Liver (tissue), 9 donors: ENCODE data around the gene LSMEM2. TPM values are rescaled to one million over a fixed set of nuclear protein-coding genes. Genes with fewer than 3 reads are reported as not detected.

ENCODE experiments used
- DNase-seq: peaks from one replicate; pipeline ENCODE4 v3.0.0-alpha.2; 2017; ENCODE audit warnings: low spot score
- H3K27ac ChIP-seq, 2 donors: one replicate each; pipeline ENCODE4 v1.7.0; 2013; ENCODE audit warnings: inconsistent platforms in 2 of 2, low read length in 2 of 2, control low read depth in 1 of 2, low read depth in 1 of 2, mild to moderate bottlenecking in 1 of 2
- H3K27me3 ChIP-seq, 4 donors: one replicate each; pipeline versions ENCODE4 v1.6.1 to v1.7.0; 2013; ENCODE audit warnings: low read length in 3 of 4, inconsistent platforms in 1 of 4, mild to moderate bottlenecking in 1 of 4, moderate library complexity in 1 of 4; ENCODE audit not compliant: control insufficient read depth in 4 of 4, insufficient read depth in 4 of 4
- H3K36me3 ChIP-seq, 4 donors: one replicate each; pipeline versions ENCODE4 v1.6.1 to v1.7.0; 2013; ENCODE audit warnings: low read length in 3 of 4, mild to moderate bottlenecking in 3 of 4, low read depth in 1 of 4, moderate library complexity in 1 of 4; ENCODE audit not compliant: control insufficient read depth in 4 of 4, insufficient read depth in 3 of 4
- H3K4me1 ChIP-seq, 4 donors: one replicate each; pipeline versions ENCODE4 v1.6.1 to v1.7.0; 2013; ENCODE audit warnings: low read length in 3 of 4, mild to moderate bottlenecking in 3 of 4, moderate library complexity in 1 of 4; ENCODE audit not compliant: control insufficient read depth in 4 of 4, insufficient read depth in 4 of 4
- H3K4me3 ChIP-seq, 3 donors: one replicate each; pipeline versions ENCODE4 v1.6.1 to v1.7.0; 2013; ENCODE audit warnings: low read length in 3 of 3, control low read depth in 1 of 3, low read depth in 1 of 3, mild to moderate bottlenecking in 1 of 3
- H3K9ac ChIP-seq, 2 donors: one replicate each; pipeline ENCODE4 v1.7.0; 2013; ENCODE audit warnings: low read length in 2 of 2, mild to moderate bottlenecking in 2 of 2, moderate library complexity in 2 of 2, control low read depth in 1 of 2, low read depth in 1 of 2
- H3K9me3 ChIP-seq, 4 donors: one replicate each; pipeline versions ENCODE4 v1.6.1 to v1.7.0; 2013; ENCODE audit warnings: low read length in 3 of 4; ENCODE audit not compliant: control insufficient read depth in 4 of 4
- ATF3 ChIP-seq: IDR thresholded peaks from 2 replicates; pipeline ENCODE4 v1.6.1; 2016; ENCODE audit warnings: antibody characterized with exemption
- CTCF ChIP-seq: fragments of 150-350 bp; IDR thresholded peaks from 2 replicates; pipeline ENCODE4 v1.5.1; 2017; ENCODE audit warnings: improper control_type of control experiment, low read depth, low read length; ENCODE audit not compliant: missing input control
- EGR1 ChIP-seq, 2 donors: IDR thresholded peaks; 2 replicates each; pipeline ENCODE4 v1.6.1; 2016 to 2018; ENCODE audit warnings: antibody characterized with exemption in 2 of 2, low read depth in 2 of 2
- FOXA1 ChIP-seq: IDR thresholded peaks from 2 replicates; pipeline ENCODE4 v1.6.1; 2016; ENCODE audit warnings: antibody characterized with exemption
- GABPA ChIP-seq, 2 donors: IDR thresholded peaks in 1 of 2; conservative IDR thresholded peaks in 1 of 2; 2 replicates each; pipeline ENCODE4 v1.6.1; 2016; ENCODE audit warnings: antibody characterized with exemption in 2 of 2, mild to moderate bottlenecking in 1 of 2, moderate library complexity in 1 of 2
- HNF4A ChIP-seq, 2 donors: conservative IDR thresholded peaks; 2 replicates each; pipeline ENCODE4 v1.6.1; 2016; ENCODE audit warnings: antibody characterized with exemption in 2 of 2, mild to moderate bottlenecking in 2 of 2
- HNF4G ChIP-seq: IDR thresholded peaks from 2 replicates; pipeline ENCODE4 v1.6.1; 2016; ENCODE audit warnings: antibody characterized with exemption
- JUND ChIP-seq, 2 donors: IDR thresholded peaks; 2 replicates each; pipeline ENCODE4 v1.6.1; 2016; ENCODE audit warnings: antibody characterized with exemption in 2 of 2
- MAX ChIP-seq: IDR thresholded peaks from 2 replicates; pipeline ENCODE4 v1.6.1; 2016; ENCODE audit warnings: antibody characterized with exemption
- NR2F2 ChIP-seq: IDR thresholded peaks from 2 replicates; pipeline ENCODE4 v1.6.1; 2016; ENCODE audit warnings: antibody characterized with exemption
- RAD21 ChIP-seq, 2 donors: IDR thresholded peaks; 2 replicates each; pipeline ENCODE4 v1.6.1; 2016; ENCODE audit warnings: antibody characterized with exemption in 2 of 2, mild to moderate bottlenecking in 2 of 2
- REST ChIP-seq: IDR thresholded peaks from 2 replicates; pipeline ENCODE4 v1.6.1; 2016; ENCODE audit warnings: antibody characterized with exemption, mild to moderate bottlenecking
- RXRA ChIP-seq, 2 donors: IDR thresholded peaks; 2 replicates each; pipeline ENCODE4 v1.6.1; 2017 to 2018; ENCODE audit warnings: antibody characterized with exemption in 2 of 2, mild to moderate bottlenecking in 1 of 2
- SP1 ChIP-seq: IDR thresholded peaks from 2 replicates; pipeline ENCODE4 v1.6.1; 2018; ENCODE audit warnings: antibody characterized with exemption, mild to moderate bottlenecking
- TAF1 ChIP-seq: conservative IDR thresholded peaks from 2 replicates; pipeline ENCODE4 v1.6.1; 2016; ENCODE audit warnings: antibody characterized with exemption, mild to moderate bottlenecking
- ZBTB33 ChIP-seq: IDR thresholded peaks from 2 replicates; pipeline ENCODE4 v1.6.1; 2016; ENCODE audit warnings: antibody characterized with exemption
- WGBS: extraction: QIAGEN DNeasy Blood & Tissue Kit; methylation state at CpG from one replicate; pipeline ENCODE4 v1.1.7; 2013; 5-methylcytosine and 5-hydroxymethylcytosine counted together
- polyA plus RNA-seq, 2 donors: library from polyadenylated mRNA; stranded (reverse) in 1 of 2; unstranded in 1 of 2; fragments of 200-250 nt in 1 of 2; fragments of >200 nt in 1 of 2; fragmentation: Nextera tagmentation in 1 of 2; extraction: Ambion mirVana in 1 of 2; gene quantifications; one replicate each; pipeline versions ENCODE4 v1.2.1 to v1.2.3, GENCODE V29; 2013 to 2015
- total RNA-seq, 2 donors: library from RNA; depleted of rRNA; stranded (reverse); fragments of >200 nt; gene quantifications; one replicate each; pipeline ENCODE4 v1.2.3, GENCODE V29; 2014
- donor health status: healthy.
- donor health status: healthy.
- donor health status: healthy.
- donor health status: healthy.
- donor health status: healthy.

LSMEM2 gene
- total and polyA plus RNA-seq, 4 donors, result 0.03 to 0.08 TPM; not detected in 2

- TF ChIP-seq TAF1, result no peak
- no peak for TF ChIP-seq RAD21 (IDR thresholded peaks at IDR 0.05)
- no peak for TF ChIP-seq HNF4A (conservative IDR thresholded peaks at IDR 0.05)
- TF ChIP-seq RXRA (IDR thresholded peaks at IDR 0.05), result no peak
- TF ChIP-seq EGR1 (IDR thresholded peaks at IDR 0.05; ENCODE audit: low read depth in 2 of 2), result no peak
- TF ChIP-seq JUND (IDR thresholded peaks at IDR 0.05), result no peak
- TF ChIP-seq ZBTB33, result no peak
- no peak for TF ChIP-seq HNF4G
- no peak for TF ChIP-seq GABPA (IDR thresholded peaks at IDR 0.05 in 1 of 2, conservative IDR thresholded peaks at IDR 0.05 in 1 of 2)
- no peak for TF ChIP-seq SP1
- TF ChIP-seq CTCF, result no peak
- Histone ChIP-seq H3K27me3 (no peaks in the 10 kb centered on the region), H3K4me1 (peaks cover 8 to 69% (median 50%) of the 10 kb centered on the region in 4 donors), H3K36me3 (peaks cover 0 to 13% (median 4%) of the 10 kb centered on the region in 4 donors), H3K9me3 (no peaks in the 10 kb centered on the region), H3K4me3 (no peak overlapping the region), H3K27ac (no peak overlapping the region), H3K9ac (no peak overlapping the region)
- no peak for DNase-seq
- WGBS, result 78% methylated on average over 2 of the region's 2 CpGs
Measured at GRCh38 chr3:50325113-50325480, 46.2 kb downstream of the LSMEM2 start.

- 87% methylated on average over 11 of the region's 11 CpGs for WGBS
- H3K9ac ChIP-seq, result no peak overlapping the region
- DNase-seq, result no peak
- no peak overlapping the region for H3K4me3 ChIP-seq
- no peaks in the 10 kb centered on the region for H3K27me3 ChIP-seq
- no peak overlapping the region for H3K27ac ChIP-seq
- no peaks in the 10 kb centered on the region for H3K9me3 ChIP-seq
- peaks cover 0 to 18% (median 7%) of the 10 kb centered on the region in 4 donors for H3K36me3 ChIP-seq
- TF ChIP-seq NR2F2, result no peak
- no peak for TF ChIP-seq HNF4A (conservative IDR thresholded peaks at IDR 0.05)
- TF ChIP-seq REST, result no peak
- TF ChIP-seq FOXA1, result no peak
- TF ChIP-seq JUND (IDR thresholded peaks at IDR 0.05), result no peak
- TF ChIP-seq RXRA (IDR thresholded peaks at IDR 0.05), result no peak
- no peak for TF ChIP-seq CTCF
- no peak for TF ChIP-seq RAD21 (IDR thresholded peaks at IDR 0.05)
- no peak for TF ChIP-seq GABPA (IDR thresholded peaks at IDR 0.05 in 1 of 2, conservative IDR thresholded peaks at IDR 0.05 in 1 of 2)
- no peak for TF ChIP-seq MAX
- no peak for TF ChIP-seq HNF4G
- no peak for TF ChIP-seq ATF3
- no peak for TF ChIP-seq SP1
- peaks cover 6 to 64% (median 45%) of the 10 kb centered on the region in 4 donors for H3K4me1 ChIP-seq
Measured at GRCh38 chr3:50325497-50326181, 46.8 kb downstream of the LSMEM2 start.
